ENCODE data around the gene KDM3B. TPM values are rescaled to one million over a fixed set of nuclear protein-coding genes. Genes with fewer than 3 reads are reported as not detected.
A peak's percentile ranks its signal among the peaks of the same experiment; 100 is the strongest.

The KDM3B gene
- polyA plus RNA-seq, 2 of the 4 experiments (the other 2 are of a cell fraction): 38.1 to 52.5 TPM

GRCh38 chr5:138464388-138465260 is 112.1 kb downstream of the KDM3B start (continued):
- TF ChIP-seq, protein P1, sequence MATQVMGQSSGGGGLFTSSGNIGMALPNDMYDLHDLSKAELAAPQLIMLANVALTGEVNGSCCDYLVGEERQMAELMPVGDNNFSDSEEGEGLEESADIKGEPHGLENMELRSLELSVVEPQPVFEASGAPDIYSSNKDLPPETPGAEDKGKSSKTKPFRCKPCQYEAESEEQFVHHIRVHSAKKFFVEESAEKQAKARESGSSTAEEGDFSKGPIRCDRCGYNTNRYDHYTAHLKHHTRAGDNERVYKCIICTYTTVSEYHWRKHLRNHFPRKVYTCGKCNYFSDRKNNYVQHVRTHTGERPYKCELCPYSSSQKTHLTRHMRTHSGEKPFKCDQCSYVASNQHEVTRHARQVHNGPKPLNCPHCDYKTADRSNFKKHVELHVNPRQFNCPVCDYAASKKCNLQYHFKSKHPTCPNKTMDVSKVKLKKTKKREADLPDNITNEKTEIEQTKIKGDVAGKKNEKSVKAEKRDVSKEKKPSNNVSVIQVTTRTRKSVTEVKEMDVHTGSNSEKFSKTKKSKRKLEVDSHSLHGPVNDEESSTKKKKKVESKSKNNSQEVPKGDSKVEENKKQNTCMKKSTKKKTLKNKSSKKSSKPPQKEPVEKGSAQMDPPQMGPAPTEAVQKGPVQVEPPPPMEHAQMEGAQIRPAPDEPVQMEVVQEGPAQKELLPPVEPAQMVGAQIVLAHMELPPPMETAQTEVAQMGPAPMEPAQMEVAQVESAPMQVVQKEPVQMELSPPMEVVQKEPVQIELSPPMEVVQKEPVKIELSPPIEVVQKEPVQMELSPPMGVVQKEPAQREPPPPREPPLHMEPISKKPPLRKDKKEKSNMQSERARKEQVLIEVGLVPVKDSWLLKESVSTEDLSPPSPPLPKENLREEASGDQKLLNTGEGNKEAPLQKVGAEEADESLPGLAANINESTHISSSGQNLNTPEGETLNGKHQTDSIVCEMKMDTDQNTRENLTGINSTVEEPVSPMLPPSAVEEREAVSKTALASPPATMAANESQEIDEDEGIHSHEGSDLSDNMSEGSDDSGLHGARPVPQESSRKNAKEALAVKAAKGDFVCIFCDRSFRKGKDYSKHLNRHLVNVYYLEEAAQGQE (IDR thresholded peaks at IDR 0.05): peak; percentile 76
- TF ChIP-seq CBX8 (IDR thresholded peaks at IDR 0.05) (no peak), GATA3 (IDR thresholded peaks at IDR 0.05; ENCODE audit: borderline replicate concordance) (no peak), TFCP2L1 (CRISPR knock-in tag; IDR thresholded peaks at IDR 0.05) (0 out of 2 replicates have a peak, but pooled peaks have one; percentile 59), ZFP36 (IDR thresholded peaks at IDR 0.05; ENCODE audit: borderline replicate concordance, partially characterized antibody) (peak; percentile 100), POLR2A (IDR thresholded peaks at IDR 0.05; ENCODE audit: low read length) (peak; percentile 59), NPAS2 (CRISPR knock-in tag; IDR thresholded peaks at IDR 0.05; ENCODE audit: borderline replicate concordance) (no peak)

- TF ChIP-seq POLR2A (IDR thresholded peaks at IDR 0.05; ENCODE audit: low read length): peak; percentile 44
- peak; percentile 50; the same call in 1 of the 2 replicates for TF ChIP-seq ELK1 (IDR thresholded peaks at IDR 0.05; ENCODE audit: low read depth, low read length)
- no peak for TF ChIP-seq NR3C1 (IDR thresholded peaks at IDR 0.05)
- TF ChIP-seq, protein P2, sequence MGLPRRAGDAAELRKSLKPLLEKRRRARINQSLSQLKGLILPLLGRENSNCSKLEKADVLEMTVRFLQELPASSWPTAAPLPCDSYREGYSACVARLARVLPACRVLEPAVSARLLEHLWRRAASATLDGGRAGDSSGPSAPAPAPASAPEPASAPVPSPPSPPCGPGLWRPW (IDR thresholded peaks at IDR 0.05): no peak
- TF ChIP-seq HOXB13 (CRISPR knock-in tag; IDR thresholded peaks at IDR 0.05; ENCODE audit: low read depth): no peak
- TF ChIP-seq MAZ (IDR thresholded peaks at IDR 0.05; ENCODE audit: borderline replicate concordance, low read depth, low read length): 0 out of 2 replicates have a peak, but pooled peaks have one; percentile 1
- TF ChIP-seq, protein P3, sequence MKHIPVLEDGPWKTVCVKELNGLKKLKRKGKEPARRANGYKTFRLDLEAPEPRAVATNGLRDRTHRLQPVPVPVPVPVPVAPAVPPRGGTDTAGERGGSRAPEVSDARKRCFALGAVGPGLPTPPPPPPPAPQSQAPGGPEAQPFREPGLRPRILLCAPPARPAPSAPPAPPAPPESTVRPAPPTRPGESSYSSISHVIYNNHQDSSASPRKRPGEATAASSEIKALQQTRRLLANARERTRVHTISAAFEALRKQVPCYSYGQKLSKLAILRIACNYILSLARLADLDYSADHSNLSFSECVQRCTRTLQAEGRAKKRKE (CRISPR knock-in tag; IDR thresholded peaks at IDR 0.05; ENCODE audit: low read depth): no peak
- no peak for TF ChIP-seq KDM1A (IDR thresholded peaks at IDR 0.05; ENCODE audit: low read depth)
- TF ChIP-seq ZFP36 (IDR thresholded peaks at IDR 0.05; ENCODE audit: borderline replicate concordance, partially characterized antibody): peak; percentile 96
- TF ChIP-seq RARB (CRISPR knock-in tag; IDR thresholded peaks at IDR 0.05): no peak
- TF ChIP-seq HOXA7 (CRISPR knock-in tag; IDR thresholded peaks at IDR 0.05): no peak
- TF ChIP-seq FOSL2 (IDR thresholded peaks at IDR 0.05): no peak
- no peak for TF ChIP-seq FOSL2 (CRISPR knock-in tag; IDR thresholded peaks at IDR 0.05)
- TF ChIP-seq PHF8 (IDR thresholded peaks at IDR 0.05; ENCODE audit: borderline replicate concordance, low read depth): peak; percentile 45
- TF ChIP-seq POLR2AphosphoS2 (conservative IDR thresholded peaks at IDR 0.05; ENCODE audit: low read length): peak; percentile 78; the same call in 1 of the 2 replicates
- TF ChIP-seq CBX8 (IDR thresholded peaks at IDR 0.05): no peak
- TF ChIP-seq, protein P1 (IDR thresholded peaks at IDR 0.05): peak; percentile 48
- TF ChIP-seq USF2 (IDR thresholded peaks at IDR 0.05): peak; percentile 64
- FAIRE-seq (no peak), ATAC-seq (peak; percentile 49 to 58), DNase-seq (ENCODE audit: low read depth in 1 of 2, low spot score in 1 of 2) (peak; percentile 88 to 94)
- CTCF ChIA-PET: interaction anchor here (0.6 to 14.7 kb wide), 14 partner anchors 8 to 302 kb away, joined by 3 to 199 read pairs (median 6); no protein-coding TSS in a partner anchor
- POLR2A ChIA-PET: interaction anchor here (0.6 to 3.3 kb wide), 23 partner anchors 8 to 797 kb away, joined by 3 to 34 read pairs (median 4); partner anchors contain the start of genes CDC23, CDC25C, ETF1 and FAM53C
- Histone ChIP-seq H3K9me3 (no peaks in the 10 kb centered on the region), H3K4me1 (peaks cover 12% of the 10 kb centered on the region), H3K4me2 (peak within 1 kb of the TSS; percentile 95), H3K27ac (peak within 1 kb of the TSS; percentile 95 to 96), H3K4me3 (peak within 1 kb of the TSS; percentile 66)
- 17% methylated on average over 25 of the region's 85 CpGs for WGBS (ENCODE audit: missing lambda C conversion rate)
Observed at GRCh38 chr5:138465261-138466124, 113.0 kb downstream of the KDM3B start, which contains the start of gene EGR1. TSS of gene EGR1 (plus strand) at chr5:138465479. CDS start at chr5:138465762, 283 bp downstream.
